Measurements from ENCODE around the gene NHLRC3. TPM values are rescaled to one million over a fixed set of nuclear protein-coding genes. Genes with fewer than 3 reads are reported as not detected.
A peak's percentile ranks its signal among the peaks of the same experiment; 100 is the strongest.

The NHLRC3 gene
- total RNA-seq, 2 donors from 2014 or later: 10.1 to 17.8 TPM

DNA sequence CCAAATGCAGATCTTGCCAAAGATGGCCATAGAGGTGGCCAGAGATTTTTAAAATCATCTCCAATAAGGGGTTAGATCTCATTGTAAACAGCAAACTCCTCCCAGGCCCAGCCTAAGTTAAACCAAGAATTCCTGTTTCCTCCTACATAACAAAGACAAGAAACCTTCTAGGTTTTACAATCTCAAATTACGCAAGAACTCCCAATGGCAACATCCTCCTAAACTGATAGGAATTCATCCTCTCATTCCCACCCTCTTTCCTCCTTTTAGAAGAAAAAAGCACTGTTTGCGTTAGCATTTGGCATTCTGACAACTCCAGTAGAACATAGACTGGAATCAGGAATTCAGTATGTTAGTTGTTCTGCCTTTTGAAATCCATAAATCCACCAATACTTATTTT, 14.9 kb upstream of the NHLRC3 start:
- Histone ChIP-seq H3K27ac (peak overlapping the region; percentile 10 to 17), H3K4me1 (replicated peaks) (no peaks in the 10 kb centered on the region), H3K9me3 (no peaks in the 10 kb centered on the region), H3K4me3 (no peak overlapping the region), H3K27me3 (replicated peaks; ENCODE audit: insufficient read depth) (no peaks in the 10 kb centered on the region), H3K36me3 (no peaks in the 10 kb centered on the region)
- 37% methylated on average over 2 of the region's 2 CpGs for WGBS
- intact Hi-C loops (cut with DNase I): no loop called here
- TF ChIP-seq CTCF (IDR thresholded peaks at IDR 0.05) (no peak), POLR2A (IDR thresholded peaks at IDR 0.05) (no peak), POLR2AphosphoS5 (IDR thresholded peaks at IDR 0.05) (no peak)
- DNase-seq (ENCODE audit: low spot score): no peak

GRCh38 chr13:39023761-39024160, 14.5 kb upstream of the NHLRC3 start:
- Histone ChIP-seq H3K27ac (peak overlapping the region; percentile 10 to 17), H3K4me1 (replicated peaks) (no peaks in the 10 kb centered on the region), H3K4me3 (no peak overlapping the region), H3K9me3 (no peaks in the 10 kb centered on the region), H3K36me3 (no peaks in the 10 kb centered on the region), H3K27me3 (replicated peaks; ENCODE audit: insufficient read depth) (no peaks in the 10 kb centered on the region)
- TF ChIP-seq CTCF (IDR thresholded peaks at IDR 0.05) (no peak), POLR2AphosphoS5 (IDR thresholded peaks at IDR 0.05) (peak; percentile 56)
- intact Hi-C loops (cut with DNase I): no loop called here
- DNase-seq (ENCODE audit: low spot score): peak; percentile 76

GRCh38 chr13:39025433-39025839, 12.8 kb upstream of the NHLRC3 start:
- DNase-seq (ENCODE audit: low spot score): peak; percentile 74
- TF ChIP-seq POLR2AphosphoS5 (IDR thresholded peaks at IDR 0.05): peak; percentile 80
- TF ChIP-seq CTCF (IDR thresholded peaks at IDR 0.05): no peak
- no peaks in the 10 kb centered on the region for H3K9me3 ChIP-seq
- 26% methylated on average over 2 of the region's 2 CpGs for WGBS
- intact Hi-C loops (cut with DNase I): no loop called here
- no peaks in the 10 kb centered on the region for H3K4me1 ChIP-seq (replicated peaks)
- peak overlapping the region in 1 of 2 donors; percentile 27 for H3K27ac ChIP-seq
- no peak overlapping the region for H3K4me3 ChIP-seq
- H3K27me3 ChIP-seq (replicated peaks; ENCODE audit: insufficient read depth): no peaks in the 10 kb centered on the region
- H3K36me3 ChIP-seq: no peaks in the 10 kb centered on the region

DNA sequence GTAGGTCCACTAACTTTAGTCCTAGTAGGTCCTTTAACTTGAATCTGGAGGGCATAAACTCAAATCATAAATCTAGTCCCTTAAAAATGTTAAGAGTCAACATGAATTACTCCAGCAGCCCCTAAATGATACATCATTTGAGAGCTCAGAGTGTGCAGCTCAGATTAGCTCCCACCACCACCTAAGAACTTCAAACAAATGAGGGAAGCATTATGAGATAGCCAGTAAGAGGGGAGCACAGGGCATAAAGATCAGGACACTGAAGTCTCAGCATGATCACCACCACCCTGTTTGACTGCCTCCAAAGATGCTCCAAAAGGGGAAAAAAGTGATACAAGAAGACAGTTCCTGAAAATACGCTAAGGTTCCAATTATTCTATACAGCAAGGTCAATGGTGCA, 6.1 kb upstream of the NHLRC3 start:
- Histone ChIP-seq H3K4me1 (replicated peaks) (no peaks in the 10 kb centered on the region), H3K36me3 (no peaks in the 10 kb centered on the region), H3K4me3 (no peak overlapping the region), H3K27ac (no peak overlapping the region), H3K9me3 (no peaks in the 10 kb centered on the region), H3K27me3 (replicated peaks; ENCODE audit: insufficient read depth) (no peaks in the 10 kb centered on the region)
- DNase-seq (ENCODE audit: low spot score): no peak
- intact Hi-C loops (cut with DNase I): no loop called here
- WGBS: 100% methylated on average over 1 of the region's 1 CpG
- TF ChIP-seq POLR2AphosphoS5 (IDR thresholded peaks at IDR 0.05) (no peak), CTCF (IDR thresholded peaks at IDR 0.05) (no peak), POLR2A (IDR thresholded peaks at IDR 0.05) (no peak)

DNA sequence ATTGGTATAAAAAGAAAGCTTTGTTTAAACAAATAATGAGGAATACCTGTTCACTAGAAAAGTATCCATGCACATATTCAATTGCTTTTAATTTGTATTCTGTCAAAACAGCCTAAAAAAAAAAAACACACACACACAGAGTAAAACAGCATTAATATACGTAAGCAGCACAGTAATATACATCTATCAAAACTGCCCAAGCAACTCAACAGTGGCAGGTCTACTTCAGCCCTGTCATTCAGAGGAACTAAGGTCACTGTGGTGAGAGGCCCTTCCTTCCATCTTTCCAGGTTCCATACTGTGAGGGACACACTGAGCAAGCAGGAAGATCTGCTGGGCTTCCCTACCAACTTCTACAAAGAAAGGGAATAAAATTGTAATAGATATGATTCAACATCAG, 4.2 kb upstream of the NHLRC3 start:
- 66% methylated on average over 1 of the region's 1 CpG for WGBS
- no peaks in the 10 kb centered on the region for H3K27me3 ChIP-seq (replicated peaks; ENCODE audit: insufficient read depth)
- intact Hi-C loops (cut with DNase I): no loop called here
- H3K27ac ChIP-seq: no peak overlapping the region
- no peak overlapping the region for H3K4me3 ChIP-seq
- no peaks in the 10 kb centered on the region for H3K36me3 ChIP-seq
- TF ChIP-seq POLR2AphosphoS5 (IDR thresholded peaks at IDR 0.05): no peak
- TF ChIP-seq POLR2A (IDR thresholded peaks at IDR 0.05): no peak
- no peak for TF ChIP-seq CTCF (IDR thresholded peaks at IDR 0.05)
- DNase-seq (ENCODE audit: low spot score): no peak
- H3K4me1 ChIP-seq (replicated peaks): no peaks in the 10 kb centered on the region
- no peaks in the 10 kb centered on the region for H3K9me3 ChIP-seq
